ENCODE data around the gene CFAP57.

DNA sequence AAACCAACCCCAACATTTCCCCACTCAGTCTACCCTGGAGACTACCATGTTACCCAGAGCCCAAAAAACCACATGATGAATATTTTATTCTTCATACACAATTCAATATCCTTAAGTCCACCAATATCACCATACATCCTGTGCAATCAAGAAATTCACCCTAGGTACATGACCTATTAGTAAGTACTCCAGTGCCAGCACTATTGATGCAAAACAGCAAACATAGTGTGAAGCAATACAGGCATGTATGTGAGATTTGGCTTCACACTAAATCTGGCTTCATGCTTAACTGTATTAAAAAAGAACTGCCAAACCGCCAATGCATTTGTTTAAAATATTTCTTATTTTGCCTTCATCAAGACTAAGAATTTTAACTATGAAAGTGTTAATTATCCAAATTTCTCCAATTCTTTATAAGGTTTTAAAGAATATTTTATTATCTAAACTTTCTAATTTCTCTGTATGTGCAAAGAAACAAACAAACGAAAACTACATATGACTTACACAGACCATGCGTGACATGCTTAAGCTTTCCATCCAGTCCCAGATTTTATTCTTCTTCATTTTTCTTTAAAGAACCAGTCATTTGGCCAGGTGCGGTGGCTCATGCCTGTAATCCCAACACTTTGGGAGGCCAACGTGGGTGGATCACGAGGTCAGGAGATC is 75.3 kb downstream of the CFAP57 start:
- no peak for TF ChIP-seq POLR2A (IDR thresholded peaks at IDR 0.05)
- TF ChIP-seq, protein P1, sequence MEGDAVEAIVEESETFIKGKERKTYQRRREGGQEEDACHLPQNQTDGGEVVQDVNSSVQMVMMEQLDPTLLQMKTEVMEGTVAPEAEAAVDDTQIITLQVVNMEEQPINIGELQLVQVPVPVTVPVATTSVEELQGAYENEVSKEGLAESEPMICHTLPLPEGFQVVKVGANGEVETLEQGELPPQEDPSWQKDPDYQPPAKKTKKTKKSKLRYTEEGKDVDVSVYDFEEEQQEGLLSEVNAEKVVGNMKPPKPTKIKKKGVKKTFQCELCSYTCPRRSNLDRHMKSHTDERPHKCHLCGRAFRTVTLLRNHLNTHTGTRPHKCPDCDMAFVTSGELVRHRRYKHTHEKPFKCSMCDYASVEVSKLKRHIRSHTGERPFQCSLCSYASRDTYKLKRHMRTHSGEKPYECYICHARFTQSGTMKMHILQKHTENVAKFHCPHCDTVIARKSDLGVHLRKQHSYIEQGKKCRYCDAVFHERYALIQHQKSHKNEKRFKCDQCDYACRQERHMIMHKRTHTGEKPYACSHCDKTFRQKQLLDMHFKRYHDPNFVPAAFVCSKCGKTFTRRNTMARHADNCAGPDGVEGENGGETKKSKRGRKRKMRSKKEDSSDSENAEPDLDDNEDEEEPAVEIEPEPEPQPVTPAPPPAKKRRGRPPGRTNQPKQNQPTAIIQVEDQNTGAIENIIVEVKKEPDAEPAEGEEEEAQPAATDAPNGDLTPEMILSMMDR (IDR thresholded peaks at IDR 0.05), result no peak
- TF ChIP-seq EP300 (IDR thresholded peaks at IDR 0.05), result no peak

Data from ovary (tissue), 3 donors.